AG04450 (cell line): ENCODE data around the gene TMEM234. TPM values are rescaled to one million over a fixed set of nuclear protein-coding genes. Genes with fewer than 3 reads are reported as not detected.

Experiments used
- CTCF ChIA-PET: fragments of 300-600, 350-600 bp; formaldehyde crosslinking; extraction: SDS; loops from one replicate; lab custom pipeline; 2022; ENCODE audit warnings: antibody characterized with exemption, inconsistent platforms; lab: Charles Lee
- POLR2A ChIA-PET: fragments of 350-600 bp; formaldehyde crosslinking; extraction: SDS; loops from one replicate; lab custom pipeline; 2021; ENCODE audit warnings: antibody characterized with exemption, inconsistent platforms; lab: Yijun Ruan, JAX
- DNase-seq: peaks from one replicate; pipeline ENCODE4 v3.0.0-alpha.2; 2011; ENCODE audit warnings: low read depth, low spot score
- H3K27ac ChIP-seq: one replicate; pipeline ENCODE4 v1.5.1; 2012; ENCODE audit warnings: low read depth, low read length, control low read depth
- H3K27me3 ChIP-seq: one replicate; pipeline ENCODE4 v1.6.0; 2012; ENCODE audit warnings: low read length; ENCODE audit not compliant: control insufficient read depth, insufficient read depth
- H3K4me3 ChIP-seq: 2 replicates; pipeline ENCODE4 v1.5.1; 2011; ENCODE audit warnings: mild to moderate bottlenecking, low read depth, low read length, control low read depth
- H3K9me3 ChIP-seq: 2 replicates; pipeline ENCODE4 v1.5.1; 2012; ENCODE audit warnings: low read length; ENCODE audit not compliant: control insufficient read depth, insufficient read depth
- polyA plus RNA-seq: library from polyadenylated mRNA; depleted of rRNA; stranded (reverse); fragments of >200 nt; gene quantifications from 2 replicates; pipeline ENCODE4 v1.2.3, GENCODE V29; 2011
- TF ChIP-seq, protein P1 (sequence below): IDR thresholded peaks from 2 replicates; pipeline ENCODE4 v1.5.1; 2011; ENCODE audit warnings: low read depth, low read length, control low read depth, inconsistent platforms

TMEM234 gene
- polyA plus RNA-seq, 1 experiment, result 17.3 TPM

- H3K27me3 ChIP-seq, result no peaks in the 10 kb centered on the region
- no peaks in the 10 kb centered on the region for H3K9me3 ChIP-seq
- ChIA-PET CTCF (no interaction called here), POLR2A (interaction anchor here (1.1 kb wide), 1 partner anchor 131 kb away, joined by 3 read pairs; no protein-coding TSS in a partner anchor)
- peak overlapping the region; percentile 74 for H3K4me3 ChIP-seq
- no peak for DNase-seq
- no peak overlapping the region for H3K27ac ChIP-seq
- TF ChIP-seq, protein P1, sequence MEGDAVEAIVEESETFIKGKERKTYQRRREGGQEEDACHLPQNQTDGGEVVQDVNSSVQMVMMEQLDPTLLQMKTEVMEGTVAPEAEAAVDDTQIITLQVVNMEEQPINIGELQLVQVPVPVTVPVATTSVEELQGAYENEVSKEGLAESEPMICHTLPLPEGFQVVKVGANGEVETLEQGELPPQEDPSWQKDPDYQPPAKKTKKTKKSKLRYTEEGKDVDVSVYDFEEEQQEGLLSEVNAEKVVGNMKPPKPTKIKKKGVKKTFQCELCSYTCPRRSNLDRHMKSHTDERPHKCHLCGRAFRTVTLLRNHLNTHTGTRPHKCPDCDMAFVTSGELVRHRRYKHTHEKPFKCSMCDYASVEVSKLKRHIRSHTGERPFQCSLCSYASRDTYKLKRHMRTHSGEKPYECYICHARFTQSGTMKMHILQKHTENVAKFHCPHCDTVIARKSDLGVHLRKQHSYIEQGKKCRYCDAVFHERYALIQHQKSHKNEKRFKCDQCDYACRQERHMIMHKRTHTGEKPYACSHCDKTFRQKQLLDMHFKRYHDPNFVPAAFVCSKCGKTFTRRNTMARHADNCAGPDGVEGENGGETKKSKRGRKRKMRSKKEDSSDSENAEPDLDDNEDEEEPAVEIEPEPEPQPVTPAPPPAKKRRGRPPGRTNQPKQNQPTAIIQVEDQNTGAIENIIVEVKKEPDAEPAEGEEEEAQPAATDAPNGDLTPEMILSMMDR, result no peak
Measured at GRCh38 chr1:32220746-32221580, 1.2 kb downstream of the TMEM234 start.

DNA sequence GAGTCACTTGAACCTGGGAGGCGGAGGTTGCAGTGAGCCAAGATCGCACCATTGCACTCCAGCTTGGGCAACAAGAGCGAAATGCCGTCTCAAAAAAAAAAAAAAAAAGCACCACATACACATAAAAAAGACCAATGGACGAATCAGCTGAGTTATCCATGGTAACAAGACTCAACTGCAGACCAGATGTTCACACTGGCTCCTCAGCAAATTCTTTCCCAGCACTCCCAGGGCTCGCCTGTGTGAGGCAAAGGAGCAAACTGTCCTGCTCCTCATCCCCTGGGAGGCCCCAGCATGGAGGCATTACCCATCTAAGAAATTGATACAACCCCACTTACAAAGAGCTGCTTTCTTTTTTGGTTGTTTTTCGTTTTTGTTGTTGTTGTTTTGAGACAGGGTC is 3.1 kb downstream of the TMEM234 start:
- TF ChIP-seq, protein P1, result no peak
- Histone ChIP-seq H3K4me3 (no peak overlapping the region), H3K27ac (no peak overlapping the region), H3K9me3 (no peaks in the 10 kb centered on the region), H3K27me3 (no peaks in the 10 kb centered on the region)
- POLR2A ChIA-PET, result no interaction called here
- no peak for DNase-seq
- CTCF ChIA-PET, result no interaction called here

- Histone ChIP-seq H3K9me3 (no peaks in the 10 kb centered on the region), H3K4me3 (no peak overlapping the region), H3K27ac (no peak overlapping the region), H3K27me3 (no peaks in the 10 kb centered on the region)
- DNase-seq, result no peak
- TF ChIP-seq, protein P1, result no peak
- ChIA-PET CTCF (interaction anchor here (0.9 to 3.3 kb wide), 19 partner anchors 11 to 197 kb away, joined by 3 to 38 read pairs (median 7); partner anchors contain the start of genes CCDC28B, FAM167B, IQCC and MARCKSL1), POLR2A (interaction anchor here (0.6 to 2.5 kb wide), 4 partner anchors 18 to 135 kb away, joined by 3 to 29 read pairs (median 5); partner anchors contain the start of gene MARCKSL1)
Measured at GRCh38 chr1:32216566-32216965, 5.6 kb downstream of the TMEM234 start.

DNA sequence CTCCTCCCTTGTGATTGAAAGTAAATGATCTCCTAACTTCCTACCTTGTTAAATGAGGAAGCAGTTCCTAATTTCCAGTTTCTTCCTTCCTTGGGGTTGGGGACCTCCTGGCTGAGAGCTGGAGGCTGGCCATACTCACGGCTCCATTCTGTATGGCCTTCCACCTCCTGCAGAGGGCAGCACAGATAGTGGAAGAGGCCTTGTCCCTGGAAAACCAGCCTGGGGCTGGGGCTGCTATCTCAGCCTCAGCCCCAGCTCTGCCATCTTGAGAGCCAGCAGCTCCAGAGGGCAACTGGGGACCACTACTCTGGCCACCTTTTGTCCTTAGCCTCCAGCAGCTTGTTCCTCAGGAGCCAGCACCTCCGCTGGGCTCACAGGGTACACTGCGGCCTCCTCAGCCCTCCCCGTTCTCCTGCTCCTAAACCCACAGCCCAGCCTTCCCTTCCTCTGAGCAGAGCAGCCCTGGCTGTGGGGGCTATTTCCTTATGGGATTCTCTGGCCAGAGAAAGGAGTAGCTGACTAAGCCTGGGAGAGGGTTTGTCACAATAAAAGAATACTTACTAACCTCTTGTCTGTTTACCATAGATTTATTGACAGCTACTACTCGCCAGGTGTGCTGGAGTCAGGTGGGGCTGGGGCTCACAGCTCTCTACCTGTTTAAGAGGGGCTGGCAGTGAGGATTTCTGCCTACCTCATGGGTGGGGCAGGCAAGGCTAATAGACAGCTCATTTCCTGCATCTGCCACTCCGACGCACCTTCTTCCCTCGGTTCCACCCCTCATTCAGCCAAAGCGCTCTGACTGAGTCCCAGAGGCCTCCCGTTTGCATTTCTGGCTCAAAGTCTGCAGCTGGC is 6.3 kb downstream of the TMEM234 start:
- no peak overlapping the region for H3K4me3 ChIP-seq
- POLR2A ChIA-PET, result interaction anchor here (0.6 to 2.5 kb wide), 7 partner anchors 10 to 179 kb away, joined by 3 to 29 read pairs (median 3); partner anchors contain the start of genes BSDC1, IQCC and MARCKSL1
- TF ChIP-seq, protein P1, result peak; percentile 90
- H3K9me3 ChIP-seq, result no peaks in the 10 kb centered on the region
- DNase-seq, result no peak
- CTCF ChIA-PET, result interaction anchor here (0.5 to 3.3 kb wide), 41 partner anchors 10 to 314 kb away, joined by 3 to 38 read pairs (median 4); partner anchors contain the start of genes BSDC1, CCDC28B, FAM167B and IQCC
- H3K27me3 ChIP-seq, result no peaks in the 10 kb centered on the region
- no peak overlapping the region for H3K27ac ChIP-seq
